Spinal cord (tissue), 10 donors: Measurements from ENCODE around the gene PDE4D. TPM values are rescaled to one million over a fixed set of nuclear protein-coding genes. Genes with fewer than 3 reads are reported as not detected.
A peak's percentile ranks its signal among the peaks of the same experiment; 100 is the strongest.

ENCODE experiments used
- DNase-seq, 6 donors: peaks; one replicate each; pipeline versions ENCODE4 v3.0.0 to v3.0.0-alpha.2; 2013 to 2015; ENCODE audit warnings: low spot score in 6 of 6, low read depth in 4 of 6
- H3K27ac ChIP-seq: one replicate; pipeline ENCODE4 v1.5.1; 2013; ENCODE audit warnings: low read depth, low read length, control low read depth
- H3K27me3 ChIP-seq: one replicate; pipeline ENCODE4 v1.6.1; 2013; ENCODE audit warnings: low read length; ENCODE audit not compliant: control insufficient read depth, insufficient read depth
- H3K36me3 ChIP-seq: one replicate; pipeline ENCODE4 v1.6.1; 2013; ENCODE audit warnings: low read length; ENCODE audit not compliant: control insufficient read depth, insufficient read depth
- H3K4me1 ChIP-seq: one replicate; pipeline ENCODE4 v1.6.1; 2013; ENCODE audit warnings: low read length; ENCODE audit not compliant: control insufficient read depth, insufficient read depth
- H3K4me3 ChIP-seq: one replicate; pipeline ENCODE4 v1.5.1; 2013; ENCODE audit warnings: low read depth, low read length, control low read depth
- H3K9me3 ChIP-seq: one replicate; pipeline ENCODE4 v1.6.1; 2013; ENCODE audit warnings: low read length; ENCODE audit not compliant: control insufficient read depth, insufficient read depth
- WGBS: methylation state at CpG from one replicate; pipeline ENCODE4 v1.1.5; 2013; ENCODE audit warnings: missing lambda C conversion rate; ENCODE audit not compliant: insufficient coverage; 5-methylcytosine and 5-hydroxymethylcytosine counted together
- polyA plus RNA-seq, 2 donors: library from polyadenylated mRNA; unstranded; fragments of 120-200 nt; gene quantifications; one replicate each; pipeline ENCODE4 v1.2.1, GENCODE V29; 2013; ENCODE audit not compliant: insufficient read length in 2 of 2
- total RNA-seq, 2 donors: library from RNA; depleted of rRNA in 1 of 2; stranded (reverse); fragments of 120-200 nt in 1 of 2; fragments of >200 nt in 1 of 2; gene quantifications; one replicate each; pipeline versions ENCODE4 v1.2.3 to v1.2.4, GENCODE V29; 2013 to 2014
- donor health status: healthy.

PDE4D gene
- total and polyA plus RNA-seq, 4 donors = 16.1 to 84.0 (median 37.0) TPM

DNA sequence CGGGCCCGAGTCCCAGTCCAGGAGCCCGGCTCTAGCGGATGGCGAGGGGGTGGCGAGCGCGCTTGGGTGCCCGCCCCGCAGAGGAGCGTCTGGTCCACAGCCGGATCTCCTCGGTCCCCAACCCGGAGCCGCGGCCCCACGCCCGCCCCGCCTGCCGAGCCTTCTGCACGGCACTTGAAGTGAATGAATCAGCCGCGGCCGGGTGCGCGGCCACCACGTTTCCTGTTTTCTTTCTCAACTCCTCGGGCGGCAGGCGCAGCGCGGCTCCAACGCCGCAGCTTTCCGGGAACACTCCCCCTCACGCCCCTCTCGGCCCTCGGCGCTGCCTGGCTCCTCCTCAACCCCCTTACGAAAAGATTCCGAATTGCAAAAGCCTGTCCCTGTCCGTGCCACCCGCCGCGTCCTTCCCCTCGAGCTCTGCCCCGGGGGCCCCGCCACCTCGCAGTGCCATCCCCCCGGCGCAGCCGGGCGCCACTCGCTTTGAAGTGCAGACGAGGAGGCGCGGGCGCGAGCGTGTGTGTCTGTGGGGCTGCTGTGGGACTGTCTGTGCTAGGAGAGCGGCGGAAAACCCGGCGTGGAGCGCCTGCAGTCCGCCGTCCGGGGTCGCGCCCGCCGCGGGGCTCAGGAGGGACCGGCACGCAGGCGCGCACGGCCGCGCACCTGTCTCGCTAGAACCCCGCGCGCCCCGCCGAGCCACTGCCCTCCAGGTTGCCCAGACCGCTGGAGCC lies 854.1 kb downstream of the PDE4D start:
- peak overlapping the region; percentile 78 for H3K27ac ChIP-seq
- DNase-seq = peak in 4 of 6 donors; percentile 50 to 90 (median 71)
- no peaks in the 10 kb centered on the region for H3K27me3 ChIP-seq
- H3K36me3 ChIP-seq = no peaks in the 10 kb centered on the region
- H3K4me3 ChIP-seq = peak overlapping the region; percentile 86
- peaks cover 8% of the 10 kb centered on the region for H3K4me1 ChIP-seq
- WGBS = under 1% methylated on average over 87 of the region's 87 CpGs
- H3K9me3 ChIP-seq = no peaks in the 10 kb centered on the region

- Histone ChIP-seq H3K27ac (peak overlapping the region; percentile 78), H3K36me3 (no peaks in the 10 kb centered on the region), H3K27me3 (no peaks in the 10 kb centered on the region), H3K4me1 (peaks cover 8% of the 10 kb centered on the region), H3K4me3 (peak overlapping the region; percentile 86), H3K9me3 (no peaks in the 10 kb centered on the region)
- 1% methylated on average over 35 of the region's 35 CpGs for WGBS
- DNase-seq = peak in 2 of 6 donors; percentile 26 to 65
These were observed 854.7 kb downstream of the PDE4D start for GRCh38 chr5:59038798-59039295.

DNA sequence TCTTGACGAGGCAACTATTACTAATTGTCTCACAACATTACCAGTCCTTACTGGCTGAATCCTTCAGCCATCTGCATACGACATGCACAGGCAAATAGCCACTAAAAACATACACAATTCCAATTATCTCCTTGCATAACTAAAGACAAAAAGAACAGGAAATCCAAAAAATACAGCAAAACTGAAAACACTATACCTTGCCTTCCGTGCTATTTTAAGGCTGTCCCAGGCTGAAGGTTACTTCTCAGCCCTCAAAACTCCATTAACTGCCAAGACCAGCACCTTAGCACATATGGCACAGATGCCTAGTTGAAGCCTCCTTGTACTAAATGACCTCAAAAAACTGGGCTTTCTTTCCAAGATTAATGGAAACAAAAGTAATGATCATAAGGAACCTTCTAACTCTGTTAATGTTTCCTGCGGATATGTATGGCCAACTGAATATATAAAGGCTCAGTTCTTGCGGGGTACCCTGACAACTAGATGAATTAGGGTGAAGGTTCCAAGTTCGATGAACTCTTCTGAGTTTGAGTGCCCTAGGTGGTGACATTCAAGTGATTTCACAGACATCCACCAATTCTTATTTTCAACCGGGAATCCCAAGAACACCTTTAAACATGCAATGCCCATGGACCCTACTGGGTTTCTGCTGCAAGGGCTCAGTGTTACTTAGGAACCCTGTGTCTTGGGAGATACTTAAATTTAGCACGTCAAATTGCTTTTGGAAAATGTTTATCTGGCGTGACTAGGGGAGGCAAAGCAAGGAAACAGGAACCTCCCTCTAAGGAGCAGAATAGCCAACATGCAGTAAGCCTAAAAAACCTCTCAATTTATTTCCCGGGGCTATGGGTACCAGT lies 855.4 kb downstream of the PDE4D start:
- H3K36me3 ChIP-seq = no peaks in the 10 kb centered on the region
- no peak for DNase-seq
- peak overlapping the region; percentile 78 for H3K27ac ChIP-seq
- peak overlapping the region; percentile 86 for H3K4me3 ChIP-seq
- peaks cover 8% of the 10 kb centered on the region for H3K4me1 ChIP-seq
- H3K9me3 ChIP-seq = no peaks in the 10 kb centered on the region
- 58% methylated on average over 5 of the region's 10 CpGs for WGBS
- no peaks in the 10 kb centered on the region for H3K27me3 ChIP-seq

- H3K4me1 ChIP-seq = peaks cover 8% of the 10 kb centered on the region
- H3K9me3 ChIP-seq = no peaks in the 10 kb centered on the region
- WGBS = no CpG with 5 or more reads among the region's 2 CpGs
- H3K36me3 ChIP-seq = no peaks in the 10 kb centered on the region
- H3K27ac ChIP-seq = no peak overlapping the region
- no peaks in the 10 kb centered on the region for H3K27me3 ChIP-seq
- no peak for DNase-seq
- H3K4me3 ChIP-seq = peak overlapping the region; percentile 86
These were observed 856.1 kb downstream of the PDE4D start for GRCh38 chr5:59037453-59037852.

DNA sequence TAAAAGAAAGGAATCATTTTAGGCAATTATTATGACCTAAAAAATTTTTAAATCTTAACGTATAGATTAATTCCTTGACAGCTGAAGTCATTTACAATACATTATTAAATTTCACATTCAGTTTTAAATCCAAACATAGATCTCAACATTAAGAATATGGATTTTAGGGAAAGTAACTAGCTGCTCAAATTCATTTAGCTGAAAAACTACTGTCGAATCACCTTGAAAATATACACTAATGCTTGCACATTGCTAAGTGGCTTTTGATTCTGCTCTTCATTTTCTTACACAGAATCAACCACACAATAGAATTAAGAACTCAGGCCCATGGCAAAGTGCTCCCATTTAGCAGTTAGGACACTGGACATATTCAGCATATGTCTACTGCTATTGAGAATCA lies 856.5 kb downstream of the PDE4D start:
- WGBS = no CpG with 5 or more reads among the region's 2 CpGs
- Histone ChIP-seq H3K27me3 (no peaks in the 10 kb centered on the region), H3K4me3 (peak overlapping the region; percentile 86), H3K27ac (no peak overlapping the region), H3K4me1 (peaks cover 8% of the 10 kb centered on the region), H3K9me3 (no peaks in the 10 kb centered on the region), H3K36me3 (no peaks in the 10 kb centered on the region)
- no peak for DNase-seq

DNA sequence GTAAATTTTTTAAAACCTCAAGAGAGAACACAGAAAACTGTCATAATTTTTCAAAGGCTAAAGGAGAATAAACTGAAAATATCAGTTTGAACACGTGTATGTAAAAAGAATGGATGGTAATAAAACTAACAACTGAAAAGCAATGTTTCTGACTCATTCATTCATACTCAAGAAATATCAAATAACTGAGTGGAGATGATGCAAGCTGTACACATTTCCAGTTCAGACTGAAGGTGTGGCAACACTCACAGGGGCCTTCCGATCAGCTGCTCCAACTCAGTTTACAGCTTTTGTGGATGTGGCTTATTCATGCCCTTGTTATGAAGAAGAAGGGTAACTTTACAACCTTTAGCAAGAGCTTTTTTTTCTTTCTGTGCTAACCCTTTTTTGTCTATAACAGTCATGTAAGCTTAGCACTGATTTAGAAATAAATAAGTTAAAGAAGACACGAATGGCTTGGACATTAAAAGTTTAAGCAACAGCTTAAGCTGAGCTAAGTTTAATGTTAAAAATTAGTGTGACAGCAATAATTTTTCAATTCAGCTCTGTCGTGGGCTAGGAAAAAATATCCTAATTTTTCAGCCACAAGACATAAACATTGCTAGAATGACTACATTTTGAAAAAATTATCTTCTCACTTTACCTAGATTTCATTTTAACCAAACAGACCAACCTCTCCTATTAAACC lies 857.1 kb downstream of the PDE4D start:
- DNase-seq = peak in 1 of 6 donors; percentile 18
- no peak overlapping the region for H3K27ac ChIP-seq
- WGBS = no CpG with 5 or more reads among the region's 4 CpGs
- peaks cover 8% of the 10 kb centered on the region for H3K4me1 ChIP-seq
- H3K9me3 ChIP-seq = no peaks in the 10 kb centered on the region
- H3K27me3 ChIP-seq = no peaks in the 10 kb centered on the region
- H3K4me3 ChIP-seq = no peak overlapping the region
- no peaks in the 10 kb centered on the region for H3K36me3 ChIP-seq

DNA sequence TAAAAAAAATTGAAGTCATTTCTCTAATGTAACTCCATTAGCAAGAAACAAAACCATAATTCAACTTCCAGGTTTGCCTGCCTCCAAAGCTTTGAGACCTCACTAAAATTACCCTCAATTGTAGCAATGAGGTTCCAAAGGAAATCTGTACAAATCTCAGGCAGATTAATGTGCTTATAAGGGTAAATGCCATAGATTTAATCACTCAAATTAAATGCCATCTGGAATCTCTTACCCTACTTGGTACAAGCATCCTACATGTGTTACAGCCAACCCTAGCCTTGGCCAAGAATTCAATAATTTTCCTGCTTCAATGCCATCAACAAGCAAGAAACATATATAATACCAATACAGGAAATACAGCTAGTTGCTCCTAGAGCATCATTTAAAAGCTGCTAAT lies 857.8 kb downstream of the PDE4D start:
- Histone ChIP-seq H3K9me3 (no peaks in the 10 kb centered on the region), H3K27ac (no peak overlapping the region), H3K4me3 (no peak overlapping the region), H3K36me3 (no peaks in the 10 kb centered on the region), H3K4me1 (peaks cover 8% of the 10 kb centered on the region), H3K27me3 (no peaks in the 10 kb centered on the region)
- DNase-seq = no peak

DNA sequence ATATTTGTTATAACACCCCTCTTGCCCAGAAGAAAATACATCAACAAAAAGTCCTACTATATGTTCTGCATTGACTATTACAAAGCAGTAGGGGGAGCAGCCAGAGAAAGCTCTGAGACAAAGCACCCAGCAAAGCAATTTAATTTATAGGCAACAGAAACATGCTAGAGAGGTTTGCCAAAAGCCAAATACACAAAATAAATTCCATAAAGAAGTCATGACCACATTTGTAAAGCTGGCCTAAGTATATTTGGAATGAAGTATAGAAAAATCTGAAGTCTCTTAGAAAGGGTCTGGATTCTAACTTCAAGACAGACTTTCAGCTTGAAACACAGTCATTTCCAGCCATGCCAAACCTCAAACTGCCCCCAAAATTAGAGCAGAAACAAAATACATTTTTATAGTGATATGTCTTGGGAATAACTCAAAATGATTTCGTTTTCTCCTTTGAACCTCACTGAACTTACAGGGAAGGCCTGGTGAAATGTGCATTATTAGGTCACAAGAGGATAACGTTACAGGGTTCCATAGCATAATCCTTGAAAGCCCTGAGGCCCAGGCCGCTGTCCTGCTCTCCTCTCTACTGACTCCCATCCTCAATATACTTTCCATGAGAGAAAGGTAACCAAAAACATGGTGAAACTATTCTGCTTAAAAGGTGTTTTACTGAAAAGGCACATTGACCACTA lies 858.9 kb downstream of the PDE4D start:
- peaks cover 2% of the 10 kb centered on the region for H3K9me3 ChIP-seq
- H3K4me3 ChIP-seq = no peak overlapping the region
- peak overlapping the region; percentile 15 for H3K27ac ChIP-seq
- DNase-seq = peak in 2 of 6 donors; percentile 47 to 74
- no peaks in the 10 kb centered on the region for H3K36me3 ChIP-seq
- no peaks in the 10 kb centered on the region for H3K27me3 ChIP-seq
- WGBS = 80% methylated on average over 2 of the region's 3 CpGs
- peaks cover 8% of the 10 kb centered on the region for H3K4me1 ChIP-seq
